H9 (cell line): ENCODE data around the gene MEGF8. TPM values are rescaled to one million over a fixed set of nuclear protein-coding genes. Genes with fewer than 3 reads are reported as not detected.

ENCODE experiments used
- DNase-seq: peaks from one replicate; pipeline ENCODE4 v3.0.0-alpha.2; 2017
- H2AFZ ChIP-seq: one replicate; pipeline ENCODE4 v1.6.1; 2013; ENCODE audit warnings: mild to moderate bottlenecking, low read length, control low read depth, moderate library complexity
- H2AK5ac ChIP-seq: 2 replicates; pipeline ENCODE4 v1.6.1; 2013; ENCODE audit warnings: low read length, control low read depth, mixed read lengths; ENCODE audit not compliant: insufficient read length
- H2BK120ac ChIP-seq: one replicate; pipeline ENCODE4 v1.6.1; 2013; ENCODE audit warnings: low read depth, mild to moderate bottlenecking, low read length, control low read depth, inconsistent platforms; ENCODE audit not compliant: poor library complexity, severe bottlenecking
- H2BK12ac ChIP-seq: 2 replicates; pipeline ENCODE4 v1.6.1; 2013; ENCODE audit warnings: low read length, control low read depth, mixed read lengths, low read depth; ENCODE audit not compliant: insufficient read length
- H2BK15ac ChIP-seq: 2 replicates; pipeline ENCODE4 v1.6.1; 2013; ENCODE audit warnings: low read depth, low read length, control low read depth
- H2BK20ac ChIP-seq: one replicate; pipeline ENCODE4 v1.6.1; 2013; ENCODE audit warnings: low read depth, mild to moderate bottlenecking, low read length, control low read depth, inconsistent platforms; ENCODE audit not compliant: poor library complexity, severe bottlenecking
- H2BK5ac ChIP-seq: 2 replicates; pipeline ENCODE4 v1.6.1; 2013; ENCODE audit warnings: low read length, control low read depth, mixed read lengths; ENCODE audit not compliant: insufficient read length
- H3K14ac ChIP-seq: 2 replicates; pipeline ENCODE4 v1.6.1; 2013; ENCODE audit warnings: low read length, control low read depth; ENCODE audit not compliant: insufficient read depth
- H3K18ac ChIP-seq: 2 replicates; pipeline ENCODE4 v1.6.1; 2013; ENCODE audit warnings: low read depth, mild to moderate bottlenecking, mixed read lengths, low read length, control low read depth; ENCODE audit not compliant: insufficient read length
- H3K23ac ChIP-seq: 2 replicates; pipeline ENCODE4 v1.6.1; 2013; ENCODE audit warnings: low read length, control low read depth, mixed read lengths, low read depth; ENCODE audit not compliant: insufficient read length
- H3K23me2 ChIP-seq: 2 replicates; pipeline ENCODE4 v1.6.1; 2013; ENCODE audit warnings: low read depth, mild to moderate bottlenecking, mixed read lengths, low read length, control low read depth; ENCODE audit not compliant: insufficient read length, poor library complexity, severe bottlenecking
- H3K27ac ChIP-seq: 2 replicates; pipeline ENCODE4 v1.5.1; 2013; ENCODE audit warnings: low read length, control low read depth, mixed read lengths, low read depth; ENCODE audit not compliant: insufficient read length
- H3K27me3 ChIP-seq: 2 replicates; pipeline ENCODE4 v1.6.1; 2013; ENCODE audit warnings: low read length, control low read depth, inconsistent platforms; ENCODE audit not compliant: insufficient read depth
- H3K4ac ChIP-seq: 2 replicates; pipeline ENCODE4 v1.6.1; 2013; ENCODE audit warnings: low read depth, mild to moderate bottlenecking, control low read depth, inconsistent platforms, low read length, moderate library complexity
- H3K4me1 ChIP-seq: 2 replicates; pipeline ENCODE4 v1.6.1; 2013; ENCODE audit warnings: low read length, control low read depth, inconsistent platforms; ENCODE audit not compliant: insufficient read depth
- H3K4me2 ChIP-seq: 2 replicates; pipeline ENCODE4 v1.6.1; 2013; ENCODE audit warnings: low read length, control low read depth, mixed read lengths; ENCODE audit not compliant: insufficient read length, insufficient read depth
- H3K56ac ChIP-seq: 2 replicates; pipeline ENCODE4 v1.6.1; 2013; ENCODE audit warnings: low read depth, mild to moderate bottlenecking, mixed read lengths, low read length, control low read depth; ENCODE audit not compliant: insufficient read length
- H3K79me1 ChIP-seq: 2 replicates; pipeline ENCODE4 v1.6.1; 2013; ENCODE audit warnings: low read depth, mild to moderate bottlenecking, moderate library complexity, low read length, control low read depth, inconsistent platforms; ENCODE audit not compliant: insufficient read depth, poor library complexity, severe bottlenecking
- H3K79me2 ChIP-seq: 2 replicates; pipeline ENCODE4 v1.6.1; 2013; ENCODE audit warnings: low read length, control low read depth, inconsistent platforms; ENCODE audit not compliant: insufficient read depth
- H3K9ac ChIP-seq: 2 replicates; pipeline ENCODE4 v1.6.1; 2013; ENCODE audit warnings: low read length, control low read depth, mixed read lengths; ENCODE audit not compliant: insufficient read length; ENCODE audit errors: extremely low read depth
- H3K9me3 ChIP-seq: one replicate; pipeline ENCODE4 v1.6.1; 2013; ENCODE audit warnings: low read depth, low read length, inconsistent platforms; ENCODE audit not compliant: control insufficient read depth
- H3T11ph ChIP-seq: one replicate; pipeline ENCODE4 v1.6.1; 2013; ENCODE audit warnings: mild to moderate bottlenecking, low read length, control low read depth, inconsistent platforms
- H4K20me1 ChIP-seq: one replicate; pipeline ENCODE4 v1.6.1; 2013; ENCODE audit not compliant: control insufficient read depth, insufficient read length, insufficient read depth
- H4K5ac ChIP-seq: 2 replicates; pipeline ENCODE4 v1.6.1; 2013; ENCODE audit warnings: low read depth, mild to moderate bottlenecking, mixed read lengths, low read length, control low read depth; ENCODE audit not compliant: insufficient read length
- H4K8ac ChIP-seq: replicated peaks from 2 replicates; pipeline ENCODE4 v1.6.1; 2013; ENCODE audit warnings: low read length, control low read depth, mixed read lengths, low read depth; ENCODE audit not compliant: insufficient read length
- H4K91ac ChIP-seq: 2 replicates; pipeline ENCODE4 v1.6.1; 2013; ENCODE audit warnings: low read depth, mild to moderate bottlenecking, moderate library complexity, mixed read lengths, low read length, control low read depth; ENCODE audit not compliant: insufficient read length
- H3K27ac Mint-ChIP-seq, 3 experiments: 2 replicates in 2 of 3; 3 replicates in 1 of 3; pipeline ENCODE4 v1.8.0; 2020 to 2021; ENCODE audit warnings: mixed read lengths in 3 of 3, mild to moderate bottlenecking in 1 of 3, moderate library complexity in 1 of 3
- H3K27me3 Mint-ChIP-seq: 2 replicates; pipeline ENCODE4 v1.8.0; 2021; ENCODE audit warnings: low read depth, mild to moderate bottlenecking, moderate library complexity, mixed read lengths
- H3K36me3 Mint-ChIP-seq, 3 experiments: 2 replicates in 2 of 3; 3 replicates in 1 of 3; pipeline ENCODE4 v1.8.0; 2020 to 2021; ENCODE audit warnings: low read depth in 3 of 3, mixed read lengths in 3 of 3; ENCODE audit not compliant: insufficient read depth in 1 of 3
- H3K4me1 Mint-ChIP-seq, 2 experiments: 2 replicates each; pipeline ENCODE4 v1.8.0; 2020; ENCODE audit warnings: mixed read lengths in 2 of 2
- H3K4me3 Mint-ChIP-seq, 2 experiments: 2 replicates in 1 of 2; 3 replicates in 1 of 2; pipeline ENCODE4 v1.8.0; 2020 to 2021; ENCODE audit warnings: mild to moderate bottlenecking in 2 of 2, mixed read lengths in 2 of 2, moderate library complexity in 1 of 2
- H3K9me3 Mint-ChIP-seq, 2 experiments: 2 replicates in 1 of 2; 3 replicates in 1 of 2; pipeline ENCODE4 v1.8.0; 2020; ENCODE audit warnings: mild to moderate bottlenecking in 2 of 2, mixed read lengths in 2 of 2, moderate library complexity in 1 of 2
- CTCF ChIP-seq: fragments of 200-600 bp; sonication (generic); conservative IDR thresholded peaks from 3 replicates; pipeline ENCODE4 v1.8.0; 2021; ENCODE audit warnings: antibody characterized with exemption, mild to moderate bottlenecking
- WGBS: extraction: QIAGEN DNeasy Blood & Tissue Kit; methylation state at CpG from one replicate; pipeline ENCODE4 v1.1.7; 2013; ENCODE audit warnings: missing lambda C conversion rate, low lambda C conversion rate, mixed read lengths; ENCODE audit not compliant: insufficient read length; ENCODE audit errors: extremely low coverage; 5-methylcytosine and 5-hydroxymethylcytosine counted together
- total RNA-seq: library from RNA; stranded (reverse); gene quantifications from 2 replicates; pipeline ENCODE4 v1.2.1, GENCODE V29; 2021

MEGF8 gene
- total RNA-seq, 1 experiment from 2014 or later, result 28.4 TPM

GRCh38 chr19:42288387-42288786, 37.0 kb upstream of the MEGF8 start:
- no peaks in the 10 kb centered on the region for H3K27me3 ChIP-seq
- no peaks in the 10 kb centered on the region for H3K4me1 ChIP-seq
- no peak overlapping the region for H3K18ac ChIP-seq
- no peak overlapping the region for H2BK20ac ChIP-seq
- H3K4ac ChIP-seq, result no peak overlapping the region
- no peak overlapping the region for H2BK120ac ChIP-seq
- H3K14ac ChIP-seq, result no peak overlapping the region
- Mint-ChIP-seq H3K27me3 (no peaks in the 10 kb centered on the region; the same call in 1 of the 2 replicates), H3K9me3 (no peaks in the 10 kb centered on the region), H3K36me3 (peaks cover 22 to 55% (median 49%) of the 10 kb centered on the region in 3 experiments), H3K4me3 (no peak overlapping the region; a peak in 1 of 5 replicates), H3K27ac (no peak overlapping the region), H3K4me1 (peaks cover 14 to 39% of the 10 kb centered on the region in 2 experiments)
- no peak overlapping the region for H4K5ac ChIP-seq
- no peak overlapping the region for H3K4me2 ChIP-seq
- H3T11ph ChIP-seq, result no peak overlapping the region
- no peak overlapping the region for H3K56ac ChIP-seq
- H3K9me3 ChIP-seq, result no peaks in the 10 kb centered on the region
- no peak overlapping the region for H2BK12ac ChIP-seq
- WGBS, result no CpG with 5 or more reads among the region's 4 CpGs
- no peak overlapping the region for H2AK5ac ChIP-seq
- H3K9ac ChIP-seq, result no peak overlapping the region
- no peak for DNase-seq
- H3K79me2 ChIP-seq, result peaks cover 3% of the 10 kb centered on the region; the same call in 1 of the 2 replicates
- peaks cover 8% of the 10 kb centered on the region for H3K23me2 ChIP-seq
- no peak overlapping the region for H2AFZ ChIP-seq
- H4K8ac ChIP-seq, result no peak overlapping the region
- H2BK5ac ChIP-seq, result no peak overlapping the region
- H3K23ac ChIP-seq, result no peak overlapping the region
- no peak overlapping the region for H2BK15ac ChIP-seq
- no peak overlapping the region for H4K91ac ChIP-seq
- no peak for TF ChIP-seq CTCF
- H4K20me1 ChIP-seq, result no peaks in the 10 kb centered on the region
- peaks cover 11% of the 10 kb centered on the region for H3K79me1 ChIP-seq
- H3K27ac ChIP-seq, result no peak overlapping the region
